IMR-90 (cell line): ENCODE data around the gene SLC39A3.

ENCODE experiments used
- CEBPB ChIP-seq: IDR thresholded peaks from 2 replicates; pipeline ENCODE4 v1.6.1; 2012; ENCODE audit warnings: low read depth, low read length, improper control_type of control experiment
- CHD1 ChIP-seq: IDR thresholded peaks from 2 replicates; pipeline ENCODE4 v1.6.1; 2012; ENCODE audit warnings: low read depth, low read length, improper control_type of control experiment
- FOS ChIP-seq: fragments of 150-350 bp; IDR thresholded peaks from 2 replicates; pipeline ENCODE4 v1.6.1; 2016; ENCODE audit warnings: low read depth, low read length
- MAFK ChIP-seq: IDR thresholded peaks from 2 replicates; pipeline ENCODE4 v1.6.1; 2012; ENCODE audit warnings: low read depth, low read length, improper control_type of control experiment
- MAZ ChIP-seq: IDR thresholded peaks from 2 replicates; pipeline ENCODE4 v1.6.1; 2012; ENCODE audit warnings: low read depth, mild to moderate bottlenecking, low read length, improper control_type of control experiment, moderate library complexity, borderline replicate concordance
- MXI1 ChIP-seq: IDR thresholded peaks from 2 replicates; pipeline ENCODE4 v1.6.1; 2012; ENCODE audit warnings: low read depth, mild to moderate bottlenecking, low read length, moderate library complexity, borderline replicate concordance
- POLR2A ChIP-seq: IDR thresholded peaks from 2 replicates; pipeline ENCODE4 v1.6.1; 2012; ENCODE audit warnings: mild to moderate bottlenecking, low read depth, low read length
- RAD21 ChIP-seq: IDR thresholded peaks from 2 replicates; pipeline ENCODE4 v1.6.1; 2012; ENCODE audit warnings: low read length, improper control_type of control experiment
- RCOR1 ChIP-seq: IDR thresholded peaks from 2 replicates; pipeline ENCODE4 v1.6.1; 2012; ENCODE audit warnings: mild to moderate bottlenecking, low read length, improper control_type of control experiment; ENCODE audit not compliant: insufficient replicate concordance
- SMC3 ChIP-seq: fragments of 150-350 bp; IDR thresholded peaks from 2 replicates; pipeline ENCODE4 v1.6.1; 2016; ENCODE audit warnings: low read depth, mild to moderate bottlenecking, antibody characterized with exemption, low read length, moderate library complexity
- TF ChIP-seq, protein P1 (sequence below): conservative IDR thresholded peaks from 2 replicates; pipeline ENCODE4 v1.5.1; 2012; ENCODE audit warnings: mild to moderate bottlenecking, low read depth, low read length, improper control_type of control experiment
- TF ChIP-seq, protein P2 (sequence below): fragments of 150-350 bp; IDR thresholded peaks from 2 replicates; pipeline ENCODE4 v1.6.1; 2017; ENCODE audit warnings: mild to moderate bottlenecking, antibody characterized with exemption, low read length, low read depth
- TF ChIP-seq, protein P3 (sequence below): fragments of 150-350 bp; IDR thresholded peaks from 2 replicates; pipeline ENCODE4 v1.6.1; 2016; ENCODE audit warnings: low read depth, mild to moderate bottlenecking, low read length, moderate library complexity, borderline replicate concordance

- TF ChIP-seq POLR2A (no peak), MXI1 (no peak), CEBPB (no peak), CHD1 (no peak), RAD21 (no peak), MAFK (no peak), FOS (no peak), MAZ (no peak), RCOR1 (no peak), SMC3 (no peak)
- TF ChIP-seq, protein P1, sequence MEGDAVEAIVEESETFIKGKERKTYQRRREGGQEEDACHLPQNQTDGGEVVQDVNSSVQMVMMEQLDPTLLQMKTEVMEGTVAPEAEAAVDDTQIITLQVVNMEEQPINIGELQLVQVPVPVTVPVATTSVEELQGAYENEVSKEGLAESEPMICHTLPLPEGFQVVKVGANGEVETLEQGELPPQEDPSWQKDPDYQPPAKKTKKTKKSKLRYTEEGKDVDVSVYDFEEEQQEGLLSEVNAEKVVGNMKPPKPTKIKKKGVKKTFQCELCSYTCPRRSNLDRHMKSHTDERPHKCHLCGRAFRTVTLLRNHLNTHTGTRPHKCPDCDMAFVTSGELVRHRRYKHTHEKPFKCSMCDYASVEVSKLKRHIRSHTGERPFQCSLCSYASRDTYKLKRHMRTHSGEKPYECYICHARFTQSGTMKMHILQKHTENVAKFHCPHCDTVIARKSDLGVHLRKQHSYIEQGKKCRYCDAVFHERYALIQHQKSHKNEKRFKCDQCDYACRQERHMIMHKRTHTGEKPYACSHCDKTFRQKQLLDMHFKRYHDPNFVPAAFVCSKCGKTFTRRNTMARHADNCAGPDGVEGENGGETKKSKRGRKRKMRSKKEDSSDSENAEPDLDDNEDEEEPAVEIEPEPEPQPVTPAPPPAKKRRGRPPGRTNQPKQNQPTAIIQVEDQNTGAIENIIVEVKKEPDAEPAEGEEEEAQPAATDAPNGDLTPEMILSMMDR = no peak
- TF ChIP-seq, protein P2, sequence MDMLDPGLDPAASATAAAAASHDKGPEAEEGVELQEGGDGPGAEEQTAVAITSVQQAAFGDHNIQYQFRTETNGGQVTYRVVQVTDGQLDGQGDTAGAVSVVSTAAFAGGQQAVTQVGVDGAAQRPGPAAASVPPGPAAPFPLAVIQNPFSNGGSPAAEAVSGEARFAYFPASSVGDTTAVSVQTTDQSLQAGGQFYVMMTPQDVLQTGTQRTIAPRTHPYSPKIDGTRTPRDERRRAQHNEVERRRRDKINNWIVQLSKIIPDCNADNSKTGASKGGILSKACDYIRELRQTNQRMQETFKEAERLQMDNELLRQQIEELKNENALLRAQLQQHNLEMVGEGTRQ = no peak
- TF ChIP-seq, protein P3, sequence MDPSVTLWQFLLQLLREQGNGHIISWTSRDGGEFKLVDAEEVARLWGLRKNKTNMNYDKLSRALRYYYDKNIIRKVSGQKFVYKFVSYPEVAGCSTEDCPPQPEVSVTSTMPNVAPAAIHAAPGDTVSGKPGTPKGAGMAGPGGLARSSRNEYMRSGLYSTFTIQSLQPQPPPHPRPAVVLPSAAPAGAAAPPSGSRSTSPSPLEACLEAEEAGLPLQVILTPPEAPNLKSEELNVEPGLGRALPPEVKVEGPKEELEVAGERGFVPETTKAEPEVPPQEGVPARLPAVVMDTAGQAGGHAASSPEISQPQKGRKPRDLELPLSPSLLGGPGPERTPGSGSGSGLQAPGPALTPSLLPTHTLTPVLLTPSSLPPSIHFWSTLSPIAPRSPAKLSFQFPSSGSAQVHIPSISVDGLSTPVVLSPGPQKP = no peak
Measured at GRCh38 chr19:2755811-2756210, 16.0 kb upstream of the SLC39A3 start.
